ENCODE data around the gene AGMO. TPM values are rescaled to one million over a fixed set of nuclear protein-coding genes. Genes with fewer than 3 reads are reported as not detected.

The AGMO gene
- total and polyA plus RNA-seq, 2 of the 8 experiments (the other 6 are each of a cell fraction or from before 2014, with no cell fraction given): 0.22 to 0.45 TPM

DNA sequence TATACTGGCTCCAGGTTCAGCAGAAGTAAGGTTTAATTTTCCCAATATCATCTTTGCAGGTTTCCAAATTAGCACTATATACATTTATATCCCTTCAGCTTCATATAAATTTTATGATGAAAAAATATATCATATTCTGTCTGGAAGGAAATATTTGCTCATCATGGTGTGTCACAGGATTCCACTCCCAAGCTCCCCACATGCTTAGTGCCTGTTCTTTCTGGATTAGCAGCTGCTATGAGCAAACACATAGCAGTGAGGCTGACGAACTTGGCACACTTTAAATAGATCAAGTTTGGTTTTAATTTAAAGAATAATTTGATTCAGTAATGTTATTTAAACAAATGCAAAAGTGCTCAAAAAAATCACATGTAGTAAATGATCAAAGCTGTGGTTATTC is 251.9 kb downstream of the AGMO start (continued):
- TF ChIP-seq, protein P1, sequence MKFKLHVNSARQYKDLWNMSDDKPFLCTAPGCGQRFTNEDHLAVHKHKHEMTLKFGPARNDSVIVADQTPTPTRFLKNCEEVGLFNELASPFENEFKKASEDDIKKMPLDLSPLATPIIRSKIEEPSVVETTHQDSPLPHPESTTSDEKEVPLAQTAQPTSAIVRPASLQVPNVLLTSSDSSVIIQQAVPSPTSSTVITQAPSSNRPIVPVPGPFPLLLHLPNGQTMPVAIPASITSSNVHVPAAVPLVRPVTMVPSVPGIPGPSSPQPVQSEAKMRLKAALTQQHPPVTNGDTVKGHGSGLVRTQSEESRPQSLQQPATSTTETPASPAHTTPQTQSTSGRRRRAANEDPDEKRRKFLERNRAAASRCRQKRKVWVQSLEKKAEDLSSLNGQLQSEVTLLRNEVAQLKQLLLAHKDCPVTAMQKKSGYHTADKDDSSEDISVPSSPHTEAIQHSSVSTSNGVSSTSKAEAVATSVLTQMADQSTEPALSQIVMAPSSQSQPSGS (IDR thresholded peaks at IDR 0.05; ENCODE audit: low read length): no peak
- TF ChIP-seq, protein P2, sequence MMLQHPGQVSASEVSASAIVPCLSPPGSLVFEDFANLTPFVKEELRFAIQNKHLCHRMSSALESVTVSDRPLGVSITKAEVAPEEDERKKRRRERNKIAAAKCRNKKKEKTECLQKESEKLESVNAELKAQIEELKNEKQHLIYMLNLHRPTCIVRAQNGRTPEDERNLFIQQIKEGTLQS (IDR thresholded peaks at IDR 0.05; ENCODE audit: insufficient read depth, low read depth, low read length): no peak
